ENCODE measurements around the gene DEF6. TPM values are rescaled to one million over a fixed set of nuclear protein-coding genes. Genes with fewer than 3 reads are reported as not detected.

DEF6 gene
- total and polyA plus RNA-seq, 2 of the 13 experiments (the other 11 are each of a cell fraction or from before 2014, with no cell fraction given), result 5.2 to 10.0 TPM

- TF ChIP-seq THRA (CRISPR knock-in tag; IDR thresholded peaks at IDR 0.05; ENCODE audit: borderline replicate concordance) (no peak), ZFP36L2 (CRISPR knock-in tag; IDR thresholded peaks at IDR 0.05) (no peak), EED (CRISPR knock-in tag; IDR thresholded peaks at IDR 0.05) (no peak), ZNF782 (CRISPR knock-in tag; IDR thresholded peaks at IDR 0.05; ENCODE audit: borderline replicate concordance) (no peak), BHLHE40 (IDR thresholded peaks at IDR 0.05; ENCODE audit: low read length) (no peak), KDM5A (IDR thresholded peaks at IDR 0.05; ENCODE audit: borderline replicate concordance, low read length) (no peak)
These were observed 16.7 kb upstream of the DEF6 start (continued) for GRCh38 chr6:35280903-35281302.

DNA sequence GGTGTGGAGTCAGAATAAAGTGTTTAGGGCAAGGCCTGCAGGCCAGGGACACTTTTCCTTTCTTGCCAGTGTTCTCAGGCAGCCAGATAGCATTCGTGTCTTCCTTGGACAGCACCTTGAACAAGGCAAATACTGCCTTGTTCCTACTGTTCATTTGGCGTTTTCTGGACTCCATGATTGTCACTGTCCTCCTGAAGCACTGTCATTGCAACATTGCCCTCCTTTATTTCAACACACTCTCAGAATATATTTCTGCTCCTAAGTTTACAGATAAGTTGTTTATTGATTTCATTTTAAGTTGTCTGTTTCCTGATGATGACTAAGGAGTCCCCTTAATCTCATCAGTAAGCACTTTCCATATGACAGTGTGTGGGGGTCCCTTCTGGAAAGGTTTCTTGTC, 15.1 kb upstream of the DEF6 start:
- Histone ChIP-seq H4K20me1 (ENCODE audit: insufficient read depth, low read length) (no peaks in the 10 kb centered on the region), H3K4me1 (ENCODE audit: insufficient read depth, low read length) (no peaks in the 10 kb centered on the region), H3K9ac (ENCODE audit: insufficient read depth, low read depth, low read length) (no peak overlapping the region), H3K79me2 (ENCODE audit: insufficient read depth, low read length) (no peaks in the 10 kb centered on the region), H2AFZ (ENCODE audit: low read length) (no peak overlapping the region), H3K27me3 (ENCODE audit: control insufficient read depth in 1 of 2, insufficient read depth in 2 of 2, low read length in 2 of 2) (no peaks in the 10 kb centered on the region), H3K4me3 (replicated peaks in 1 of 3; ENCODE audit: insufficient read depth in 1 of 3, low read depth in 2 of 3, low read length in 3 of 3) (no peak overlapping the region), H3K27ac (ENCODE audit: extremely low read length, insufficient read depth, low read length) (no peak overlapping the region), H3K4me2 (ENCODE audit: low read depth, low read length) (no peak overlapping the region), H3K36me3 (replicated peaks in 1 of 2; ENCODE audit: control insufficient read depth in 1 of 2, insufficient read depth in 2 of 2, low read length in 2 of 2) (peaks cover 6 to 24% of the 10 kb centered on the region in 2 experiments; a peak in 4 of 5 replicates), H3K9me3 (ENCODE audit: low read length) (no peaks in the 10 kb centered on the region)
- DNase-seq (ENCODE audit: low spot score) (no peak), ATAC-seq (no peak), FAIRE-seq (no peak)
- peak; percentile 67; the same call in 1 of the 2 replicates for TF ChIP-seq CEBPB (IDR thresholded peaks at IDR 0.05; ENCODE audit: borderline replicate concordance, low read depth, low read length)
- TF ChIP-seq ZNF326 (CRISPR knock-in tag; IDR thresholded peaks at IDR 0.05; ENCODE audit: borderline replicate concordance), result no peak
- in situ Hi-C loops (cut with HindIII; ENCODE audit: extremely low pct_ligation_motif_present, low pct_unique_long_range_greater_than_20kb) (no loop called here), intact Hi-C loops (cut with micrococcal nuclease; ENCODE audit: unreplicated experiment) (no loop called here)
- WGBS (ENCODE audit: low lambda C conversion rate), result 82% methylated on average over 2 of the region's 2 CpGs
- ChIA-PET POLR2A (no interaction called here), CTCF (ENCODE audit: low intra/inter-chr PET ratio, low total read pairs) (no interaction called here)
- no TSS peak for BruUV-seq (replicated peaks)

Measured in HepG2 (cell line).